H1 (cell line): ENCODE data around the gene TLR5. TPM values are rescaled to one million over a fixed set of nuclear protein-coding genes. Genes with fewer than 3 reads are reported as not detected.

ENCODE experiments used
- CTCF ChIA-PET: fragments of 300-600 bp; sonication (Branson Sonifier 250); formaldehyde crosslinking; loops from one replicate; lab custom pipeline; 2021; ENCODE audit not compliant: partially characterized antibody; lab: Charles Lee
- POLR2A ChIA-PET: fragments of 300-600 bp; sonication (Branson Sonifier 250); formaldehyde crosslinking; loops from one replicate; lab custom pipeline; 2021; ENCODE audit warnings: inconsistent platforms; ENCODE audit not compliant: partially characterized antibody; lab: Charles Lee
- DNase-seq, 2 experiments: peaks; one replicate each; pipeline versions ENCODE4 v3.0.0 to v3.0.0-alpha.2; 2010 to 2022; ENCODE audit warnings: low spot score in 2 of 2, low read depth in 1 of 2, mixed read lengths in 1 of 2
- FAIRE-seq: peaks from 2 replicates; lab custom pipeline; 2011; peaks lifted over from hg19 to GRCh38; lab: Jason Lieb, UNC
- H2AFZ ChIP-seq: 2 replicates; pipeline ENCODE4 v1.8.1; 2012; ENCODE audit warnings: low read length, inconsistent platforms
- H2AK5ac ChIP-seq: 2 replicates; pipeline ENCODE4 v1.6.1; 2013; ENCODE audit warnings: low read depth, low read length
- H2BK120ac ChIP-seq: replicated peaks from 2 replicates; pipeline ENCODE3; 2013; ENCODE audit warnings: low read depth, low read length, inconsistent platforms
- H2BK12ac ChIP-seq: 2 replicates; pipeline ENCODE4 v1.6.1; 2013; ENCODE audit warnings: low read depth, low read length
- H2BK15ac ChIP-seq: 2 replicates; pipeline ENCODE4 v1.6.1; 2013; ENCODE audit warnings: low read length
- H2BK20ac ChIP-seq: 2 replicates; pipeline ENCODE4 v1.6.1; 2013; ENCODE audit warnings: low read length
- H2BK5ac ChIP-seq: 2 replicates; pipeline ENCODE4 v1.6.1; 2013; ENCODE audit warnings: low read depth, low read length
- H3K14ac ChIP-seq: 2 replicates; pipeline ENCODE4 v1.6.1; 2013; ENCODE audit warnings: inconsistent platforms; ENCODE audit not compliant: insufficient read length
- H3K18ac ChIP-seq: 2 replicates; pipeline ENCODE4 v1.6.1; 2013; ENCODE audit warnings: low read length; ENCODE audit errors: extremely low read depth
- H3K23ac ChIP-seq: 2 replicates; pipeline ENCODE4 v1.6.1; 2013; ENCODE audit warnings: inconsistent platforms; ENCODE audit not compliant: insufficient read length
- H3K23me2 ChIP-seq: 2 replicates; pipeline ENCODE4 v1.6.1; 2013; ENCODE audit warnings: low read depth, low read length
- H3K27ac ChIP-seq: 2 replicates; pipeline ENCODE4 v1.6.1; 2011; ENCODE audit warnings: low read depth, low read length, inconsistent platforms
- H3K27me3 ChIP-seq, 4 experiments: replicated peaks in 1 of 4; 1 replicate in 1 of 4; 2 replicates in 3 of 4; pipeline versions ENCODE4 v1.6.1 to v1.8.1; 2011 to 2013; ENCODE audit warnings: low read length in 3 of 4, mild to moderate bottlenecking in 3 of 4, inconsistent platforms in 2 of 4, mixed read lengths in 2 of 4, moderate library complexity in 1 of 4; ENCODE audit not compliant: control insufficient read depth in 3 of 4, insufficient read depth in 3 of 4; ENCODE audit errors: extremely low read depth in 1 of 4
- H3K36me3 ChIP-seq, 4 experiments: 2 replicates each; pipeline versions ENCODE4 v1.6.1 to v1.8.1; 2011 to 2013; ENCODE audit warnings: mild to moderate bottlenecking in 4 of 4, low read length in 3 of 4, moderate library complexity in 2 of 4, control low read depth in 1 of 4, inconsistent platforms in 1 of 4; ENCODE audit not compliant: insufficient read depth in 4 of 4, control insufficient read depth in 2 of 4
- H3K4ac ChIP-seq: replicated peaks from 2 replicates; pipeline ENCODE3; 2013; ENCODE audit warnings: low read length, low read depth, mixed read lengths, inconsistent platforms; ENCODE audit not compliant: insufficient read length
- H3K4me1 ChIP-seq, 4 experiments: replicated peaks in 1 of 4; 1 replicate in 1 of 4; 2 replicates in 3 of 4; pipeline versions ENCODE4 v1.6.1 to v1.8.1; 2011 to 2013; ENCODE audit warnings: low read length in 3 of 4, inconsistent platforms in 2 of 4, mixed read lengths in 1 of 4; ENCODE audit not compliant: insufficient read depth in 4 of 4, control insufficient read depth in 3 of 4
- H3K4me2 ChIP-seq, 2 experiments: 2 replicates each; pipeline versions ENCODE4 v1.6.1 to v1.8.1; 2011 to 2013; ENCODE audit warnings: low read depth in 2 of 2, low read length in 2 of 2, control low read depth in 1 of 2, inconsistent platforms in 1 of 2, mild to moderate bottlenecking in 1 of 2; ENCODE audit not compliant: insufficient read depth in 1 of 2
- H3K4me3 ChIP-seq, 4 experiments: fragments of 200-600, 300-600 bp in 1 of 4; sonication (generic), shearing (Covaris generic), sonication (Bioruptor Twin) in 1 of 4; 2 replicates each; pipeline versions ENCODE4 v1.5.1 to v1.8.1; 2011 to 2016; ENCODE audit warnings: low read length in 4 of 4, low read depth in 3 of 4, control low read depth in 2 of 4, inconsistent platforms in 2 of 4, mild to moderate bottlenecking in 2 of 4, mixed read lengths in 1 of 4, moderate library complexity in 1 of 4; ENCODE audit not compliant: insufficient read depth in 2 of 4; ENCODE audit errors: extremely low read depth in 1 of 4
- H3K56ac ChIP-seq: replicated peaks from 2 replicates; pipeline ENCODE3; 2013; ENCODE audit warnings: low read depth, mild to moderate bottlenecking, mixed read lengths, low read length, inconsistent platforms; ENCODE audit not compliant: insufficient read length
- H3K79me1 ChIP-seq: 2 replicates; pipeline ENCODE4 v1.6.1; 2013; ENCODE audit warnings: low read depth, low read length, control low read depth
- H3K79me2 ChIP-seq, 2 experiments: 2 replicates each; pipeline versions ENCODE4 v1.6.1 to v1.8.1; 2012 to 2013; ENCODE audit warnings: low read length in 2 of 2, mild to moderate bottlenecking in 2 of 2, inconsistent platforms in 1 of 2; ENCODE audit not compliant: insufficient read depth in 2 of 2, control insufficient read depth in 1 of 2
- H3K9ac ChIP-seq, 4 experiments: replicated peaks in 1 of 4; 1 replicate in 1 of 4; 2 replicates in 3 of 4; pipeline versions ENCODE4 v1.6.1 to v1.8.1; 2011 to 2013; ENCODE audit warnings: low read depth in 3 of 4, low read length in 3 of 4, control low read depth in 2 of 4, mild to moderate bottlenecking in 2 of 4, moderate library complexity in 2 of 4, inconsistent platforms in 1 of 4; ENCODE audit errors: extremely low read depth in 1 of 4
- H3K9me3 ChIP-seq, 2 experiments: 2 replicates each; pipeline versions ENCODE4 v1.6.1 to v1.8.1; 2012 to 2013; ENCODE audit warnings: mild to moderate bottlenecking in 2 of 2, moderate library complexity in 2 of 2, control low read depth in 1 of 2, inconsistent platforms in 1 of 2, low read depth in 1 of 2, low read length in 1 of 2, mixed read lengths in 1 of 2; ENCODE audit not compliant: insufficient read depth in 2 of 2
- H4K20me1 ChIP-seq, 2 experiments: replicated peaks in 1 of 2; 2 replicates each; pipeline versions ENCODE3 to v1.8.1; 2011 to 2013; ENCODE audit warnings: inconsistent platforms in 2 of 2, low read length in 2 of 2, mild to moderate bottlenecking in 1 of 2; ENCODE audit not compliant: insufficient read depth in 2 of 2, control insufficient read depth in 1 of 2
- H4K5ac ChIP-seq: 2 replicates; pipeline ENCODE4 v1.6.1; 2013; ENCODE audit warnings: low read length, low read depth, mixed read lengths, inconsistent platforms; ENCODE audit not compliant: insufficient read length
- H4K8ac ChIP-seq: 2 replicates; pipeline ENCODE4 v1.8.0; 2013; ENCODE audit warnings: mild to moderate bottlenecking, moderate library complexity, low read length, inconsistent platforms; ENCODE audit not compliant: insufficient read depth; ENCODE audit errors: extremely low read depth
- H4K91ac ChIP-seq: replicated peaks from 2 replicates; pipeline ENCODE3; 2013; ENCODE audit warnings: low read length, mixed read lengths, inconsistent platforms; ENCODE audit not compliant: insufficient read length
- CEBPB ChIP-seq: IDR thresholded peaks from 2 replicates; pipeline ENCODE4 v1.6.1; 2012; ENCODE audit warnings: low read depth, low read length
- SIN3A ChIP-seq, 2 experiments: IDR thresholded peaks in 1 of 2; conservative IDR thresholded peaks in 1 of 2; 2 replicates each; pipeline ENCODE4 v1.6.1; 2011 to 2012; ENCODE audit warnings: low read length in 2 of 2, improper control_type of control experiment in 1 of 2, low read depth in 1 of 2, mild to moderate bottlenecking in 1 of 2
- WGBS, 2 experiments: shearing (Covaris generic) in 1 of 2; methylation state at CpG; one replicate each; pipeline versions ENCODE4 v1.1.6 to v1.1.7; 2013 to 2015; ENCODE audit warnings: low lambda C conversion rate in 2 of 2, mixed read lengths in 2 of 2, inconsistent platforms in 1 of 2, low coverage in 1 of 2, missing lambda C conversion rate in 1 of 2; ENCODE audit not compliant: insufficient replicate concordance in 2 of 2, insufficient coverage in 1 of 2, insufficient read length in 1 of 2; ENCODE audit errors: extremely low coverage in 1 of 2, missing lambda C conversion rate in 1 of 2; 5-methylcytosine and 5-hydroxymethylcytosine counted together
- polyA plus RNA-seq, 7 experiments: library from polyadenylated mRNA; depleted of rRNA in 3 of 7; stranded (reverse) in 5 of 7; unstranded in 2 of 7; fragments of >200 nt in 5 of 7; fragments of 200-250 nt in 2 of 7; gene quantifications; 1 replicate in 5 of 7; 2 replicates in 1 of 7; 4 replicates in 1 of 7; pipeline versions ENCODE4 v1.2.1 to v1.2.3, GENCODE V29; 2011 to 2013; ENCODE audit warnings: missing spikeins in 2 of 7, mixed read lengths in 2 of 7
- total RNA-seq: library from RNA; stranded (reverse); fragmentation: NEBNext Ultra II Directional; extraction: Animal tissue kit (Norgen Biotek cat#: 25700); gene quantifications from 2 replicates; pipeline ENCODE4 v1.2.1, GENCODE V29; 2021

The TLR5 gene
- total and polyA plus RNA-seq, 2 of the 8 experiments (the other 6 are each of a cell fraction or from before 2014, with no cell fraction given): 0.35 to 0.74 TPM

- H2BK20ac ChIP-seq: no peak overlapping the region
- WGBS, 2 experiments: 85% methylated on average over 4 of the region's 4 CpGs; no CpG with 5 or more reads in 1 of the 2 experiments
- no peaks in the 10 kb centered on the region for H3K79me1 ChIP-seq
- no peak overlapping the region for H4K91ac ChIP-seq
- H3K56ac ChIP-seq: no peak overlapping the region
- no peak overlapping the region for H4K5ac ChIP-seq
- no peaks in the 10 kb centered on the region for H3K27me3 ChIP-seq
- no peak overlapping the region for H3K4me2 ChIP-seq
- no peak overlapping the region for H4K8ac ChIP-seq
- H3K4me1 ChIP-seq: no peaks in the 10 kb centered on the region
- H3K4me3 ChIP-seq: no peak overlapping the region
- H4K20me1 ChIP-seq: no peaks in the 10 kb centered on the region
- no peak overlapping the region for H2AK5ac ChIP-seq
- no peak overlapping the region for H3K18ac ChIP-seq
- H3K23ac ChIP-seq: no peak overlapping the region
- no peak overlapping the region for H2BK12ac ChIP-seq
- H3K9ac ChIP-seq: no peak overlapping the region
- FAIRE-seq: no peak
- CTCF ChIA-PET: interaction anchor here (0.6 to 4.5 kb wide), 7 partner anchors 8 to 359 kb away, joined by 3 to 35 read pairs (median 4); partner anchors contain the start of gene FAM177B
- H2BK15ac ChIP-seq: no peak overlapping the region
- no peak overlapping the region for H3K14ac ChIP-seq
- H3K9me3 ChIP-seq: peaks cover 4 to 6% of the 10 kb centered on the region in 2 experiments; a peak in 2 of 4 replicates
- TF ChIP-seq SIN3A (conservative IDR thresholded peaks at IDR 0.05 in 1 of 2, IDR thresholded peaks at IDR 0.05 in 1 of 2; ENCODE audit: low read depth in 1 of 2, low read length in 2 of 2) (no peak), CEBPB (0 out of 2 replicates have a peak, but pooled peaks have one; percentile 23)
- TF ChIP-seq, all 59 proteins: peak for 1
- Histone ChIP-seq H3K36me3 (no peaks in the 10 kb centered on the region), H2BK5ac (no peak overlapping the region), H3K23me2 (no peaks in the 10 kb centered on the region), H3K27ac (no peak overlapping the region), H3K79me2 (no peaks in the 10 kb centered on the region), H3K4ac (no peak overlapping the region), H2BK120ac (no peak overlapping the region), H2AFZ (no peak overlapping the region)
- POLR2A ChIA-PET: no interaction called here
- no peak for DNase-seq
These were observed 47.2 kb downstream of the TLR5 start for GRCh38 chr1:223095870-223096269.
